ENCODE measurements around the gene PRKN. TPM values are rescaled to one million over a fixed set of nuclear protein-coding genes. Genes with fewer than 3 reads are reported as not detected.
A peak's percentile ranks its signal among the peaks of the same experiment; 100 is the strongest.

Gene PRKN
- total and polyA plus RNA-seq, 9 of the 15 experiments (the other 6 are each of a cell fraction or from before 2014, with no cell fraction given): 0.03 to 0.96 (median 0.15) TPM; not detected in 2

DNA sequence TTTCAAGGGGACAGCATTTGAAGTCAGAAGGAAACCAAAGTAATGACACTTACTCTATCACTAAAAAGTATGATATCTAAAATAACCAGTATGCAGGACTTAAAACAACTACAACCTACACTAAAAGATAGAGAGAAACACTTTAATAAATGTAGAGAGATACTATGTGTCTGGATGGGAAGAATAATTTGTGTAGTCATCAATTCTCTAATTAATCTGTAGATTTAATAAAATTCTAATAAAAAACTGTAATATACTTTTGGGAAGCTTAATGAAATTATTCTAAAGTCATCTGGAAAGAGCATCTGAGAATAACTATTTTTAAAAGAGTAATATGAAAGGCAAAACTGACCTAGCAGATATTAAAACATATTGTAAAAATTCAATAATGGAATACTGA is 52.1 kb downstream of the PRKN start:
- no peak overlapping the region for H2AFZ ChIP-seq (ENCODE audit: low read depth, low read length)
- no peaks in the 10 kb centered on the region for H3K36me3 ChIP-seq (ENCODE audit: control insufficient read depth, insufficient read depth, low read length)
- ChIA-PET CTCF (ENCODE audit: low intra/inter-chr PET ratio) (no interaction called here), POLR2A (no interaction called here)
- no peak overlapping the region for H3K4me2 ChIP-seq (ENCODE audit: insufficient read depth, low read length)
- H3K9ac ChIP-seq (ENCODE audit: insufficient read depth in 1 of 2, low read depth in 2 of 2, low read length in 2 of 2): no peak overlapping the region
- no peaks in the 10 kb centered on the region for H4K20me1 ChIP-seq (replicated peaks; ENCODE audit: control insufficient read depth, insufficient read depth, low read length)
- no peaks in the 10 kb centered on the region for H3K27me3 ChIP-seq (ENCODE audit: control insufficient read depth in 2 of 2, insufficient read depth in 2 of 2, low read length in 2 of 2)
- no peak for ATAC-seq
- in situ Hi-C loops (cut with MboI): no loop called here
- no TSS peak for BruUV-seq (replicated peaks)
- no peak overlapping the region for H3K4me3 ChIP-seq
- no peaks in the 10 kb centered on the region for H3K9me3 ChIP-seq (replicated peaks; ENCODE audit: control insufficient read depth, insufficient read depth, low read depth, low read length)
- no peaks in the 10 kb centered on the region for H3K79me2 ChIP-seq (ENCODE audit: control insufficient read depth, insufficient read depth, low read length)
- no peak overlapping the region for H3K27ac ChIP-seq (ENCODE audit: extremely low read depth, low read depth, low read length)
- no peak for DNase-seq (ENCODE audit: extremely low read depth in 1 of 4, low spot score in 3 of 4)
- H3K4me1 ChIP-seq (replicated peaks in 1 of 2; ENCODE audit: control insufficient read depth in 2 of 2, insufficient read depth in 2 of 2, low read length in 2 of 2): no peaks in the 10 kb centered on the region
- no peaks in the 10 kb centered on the region for H3K9me1 ChIP-seq (ENCODE audit: control insufficient read depth, insufficient read depth, low read length)
- peak; percentile 63 for TF ChIP-seq ZNF316 (IDR thresholded peaks at IDR 0.05)
- TF ChIP-seq, protein P1, sequence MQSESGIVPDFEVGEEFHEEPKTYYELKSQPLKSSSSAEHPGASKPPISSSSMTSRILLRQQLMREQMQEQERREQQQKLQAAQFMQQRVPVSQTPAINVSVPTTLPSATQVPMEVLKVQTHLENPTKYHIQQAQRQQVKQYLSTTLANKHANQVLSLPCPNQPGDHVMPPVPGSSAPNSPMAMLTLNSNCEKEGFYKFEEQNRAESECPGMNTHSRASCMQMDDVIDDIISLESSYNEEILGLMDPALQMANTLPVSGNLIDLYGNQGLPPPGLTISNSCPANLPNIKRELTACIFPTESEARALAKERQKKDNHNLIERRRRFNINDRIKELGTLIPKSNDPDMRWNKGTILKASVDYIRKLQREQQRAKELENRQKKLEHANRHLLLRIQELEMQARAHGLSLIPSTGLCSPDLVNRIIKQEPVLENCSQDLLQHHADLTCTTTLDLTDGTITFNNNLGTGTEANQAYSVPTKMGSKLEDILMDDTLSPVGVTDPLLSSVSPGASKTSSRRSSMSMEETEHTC (IDR thresholded peaks at IDR 0.05): no peak
- TF ChIP-seq SUPT5H (IDR thresholded peaks at IDR 0.05): no peak
- no peak for TF ChIP-seq CCAR2 (IDR thresholded peaks at IDR 0.05; ENCODE audit: low read depth, low read length)
- TF ChIP-seq, protein P2, sequence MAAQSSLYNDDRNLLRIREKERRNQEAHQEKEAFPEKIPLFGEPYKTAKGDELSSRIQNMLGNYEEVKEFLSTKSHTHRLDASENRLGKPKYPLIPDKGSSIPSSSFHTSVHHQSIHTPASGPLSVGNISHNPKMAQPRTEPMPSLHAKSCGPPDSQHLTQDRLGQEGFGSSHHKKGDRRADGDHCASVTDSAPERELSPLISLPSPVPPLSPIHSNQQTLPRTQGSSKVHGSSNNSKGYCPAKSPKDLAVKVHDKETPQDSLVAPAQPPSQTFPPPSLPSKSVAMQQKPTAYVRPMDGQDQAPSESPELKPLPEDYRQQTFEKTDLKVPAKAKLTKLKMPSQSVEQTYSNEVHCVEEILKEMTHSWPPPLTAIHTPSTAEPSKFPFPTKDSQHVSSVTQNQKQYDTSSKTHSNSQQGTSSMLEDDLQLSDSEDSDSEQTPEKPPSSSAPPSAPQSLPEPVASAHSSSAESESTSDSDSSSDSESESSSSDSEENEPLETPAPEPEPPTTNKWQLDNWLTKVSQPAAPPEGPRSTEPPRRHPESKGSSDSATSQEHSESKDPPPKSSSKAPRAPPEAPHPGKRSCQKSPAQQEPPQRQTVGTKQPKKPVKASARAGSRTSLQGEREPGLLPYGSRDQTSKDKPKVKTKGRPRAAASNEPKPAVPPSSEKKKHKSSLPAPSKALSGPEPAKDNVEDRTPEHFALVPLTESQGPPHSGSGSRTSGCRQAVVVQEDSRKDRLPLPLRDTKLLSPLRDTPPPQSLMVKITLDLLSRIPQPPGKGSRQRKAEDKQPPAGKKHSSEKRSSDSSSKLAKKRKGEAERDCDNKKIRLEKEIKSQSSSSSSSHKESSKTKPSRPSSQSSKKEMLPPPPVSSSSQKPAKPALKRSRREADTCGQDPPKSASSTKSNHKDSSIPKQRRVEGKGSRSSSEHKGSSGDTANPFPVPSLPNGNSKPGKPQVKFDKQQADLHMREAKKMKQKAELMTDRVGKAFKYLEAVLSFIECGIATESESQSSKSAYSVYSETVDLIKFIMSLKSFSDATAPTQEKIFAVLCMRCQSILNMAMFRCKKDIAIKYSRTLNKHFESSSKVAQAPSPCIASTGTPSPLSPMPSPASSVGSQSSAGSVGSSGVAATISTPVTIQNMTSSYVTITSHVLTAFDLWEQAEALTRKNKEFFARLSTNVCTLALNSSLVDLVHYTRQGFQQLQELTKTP (IDR thresholded peaks at IDR 0.05; ENCODE audit: low read depth in 1 of 2, partially characterized antibody in 2 of 2): no peak
- TF ChIP-seq C11orf30 (IDR thresholded peaks at IDR 0.05; ENCODE audit: low read depth): peak; percentile 34; the same call in 1 of the 2 replicates
- intact Hi-C loops (cut with micrococcal nuclease): no loop called here
- FAIRE-seq: no peak
